Lower lobe of right lung (tissue), 2 donors: ENCODE measurements around the gene SLC25A29. TPM values are rescaled to one million over a fixed set of nuclear protein-coding genes. Genes with fewer than 3 reads are reported as not detected.

Experiments
- ATAC-seq, 2 donors: fragments of 200-7000 bp; cut with Tn5 transposase; one replicate each; pipeline ENCODE4 v1.9.1; 2020 to 2022; ENCODE audit warnings: mild to moderate bottlenecking in 2 of 2, moderate library complexity in 2 of 2
- DNase-seq: peaks from one replicate; pipeline ENCODE4 v3.0.0-alpha.2; 2020
- H3K27ac ChIP-seq: fragments of 200-600 bp; one replicate; pipeline ENCODE4 v1.8.0; 2022
- H3K27me3 ChIP-seq: fragments of 200-600 bp; one replicate; pipeline ENCODE4 v1.8.0; 2022; ENCODE audit warnings: low read depth
- H3K36me3 ChIP-seq: fragments of 200-600 bp; one replicate; pipeline ENCODE4 v1.8.0; 2022; ENCODE audit warnings: mild to moderate bottlenecking
- H3K4me1 ChIP-seq: fragments of 200-600 bp; one replicate; pipeline ENCODE4 v1.8.0; 2022
- H3K4me3 ChIP-seq: fragments of 200-600 bp; one replicate; pipeline ENCODE4 v1.8.0; 2022; ENCODE audit warnings: mild to moderate bottlenecking
- H3K9me3 ChIP-seq: fragments of 200-600 bp; one replicate; pipeline ENCODE4 v1.8.0; 2022
- intact Hi-C: fragments of 100-400 bp; cut with DNase I; formaldehyde crosslinking; loops from one replicate; pipeline ENCODE4 v1.11.0; 2022
- total RNA-seq: library from RNA; stranded (reverse); fragmentation: NEBNext Ultra II Directional; extraction: Animal tissue kit (Norgen Biotek cat#: 25700); gene quantifications from one replicate; pipeline ENCODE4 v1.2.1, GENCODE V29; 2021
- TF ChIP-seq, protein P1 (sequence below): fragments of 200-600 bp; IDR thresholded peaks from one replicate; pipeline ENCODE4 v1.8.0; 2022; ENCODE audit warnings: antibody characterized with exemption, mild to moderate bottlenecking
- donor health status: DM: no; HTN: yes; CAD: no; lungs with severe emphysema.

Gene SLC25A29
- total RNA-seq, 1 donor from 2014 or later: 76.0 TPM

DNA sequence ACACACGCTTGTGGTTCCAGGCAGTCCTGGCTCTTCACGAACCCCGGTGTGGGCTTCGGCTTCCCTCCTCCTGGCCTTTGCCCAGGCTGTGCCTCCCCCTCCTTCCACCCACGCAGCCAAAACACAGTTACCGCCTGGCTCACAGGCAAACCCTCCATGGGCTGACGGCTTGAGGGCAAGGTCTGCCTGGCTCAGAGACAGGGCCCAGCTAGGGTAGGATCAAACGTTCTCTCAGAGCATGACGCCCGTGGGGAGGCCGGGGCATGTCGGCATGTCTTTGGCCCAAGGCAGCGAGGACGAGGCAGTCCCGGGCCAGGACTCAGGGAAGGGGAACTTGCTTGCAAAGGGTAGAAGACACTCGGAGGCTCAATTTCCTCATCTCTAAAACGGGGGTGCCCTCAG lies 19.0 kb upstream of the SLC25A29 start:
- ATAC-seq (no peak), DNase-seq (no peak)
- TF ChIP-seq, protein P1, sequence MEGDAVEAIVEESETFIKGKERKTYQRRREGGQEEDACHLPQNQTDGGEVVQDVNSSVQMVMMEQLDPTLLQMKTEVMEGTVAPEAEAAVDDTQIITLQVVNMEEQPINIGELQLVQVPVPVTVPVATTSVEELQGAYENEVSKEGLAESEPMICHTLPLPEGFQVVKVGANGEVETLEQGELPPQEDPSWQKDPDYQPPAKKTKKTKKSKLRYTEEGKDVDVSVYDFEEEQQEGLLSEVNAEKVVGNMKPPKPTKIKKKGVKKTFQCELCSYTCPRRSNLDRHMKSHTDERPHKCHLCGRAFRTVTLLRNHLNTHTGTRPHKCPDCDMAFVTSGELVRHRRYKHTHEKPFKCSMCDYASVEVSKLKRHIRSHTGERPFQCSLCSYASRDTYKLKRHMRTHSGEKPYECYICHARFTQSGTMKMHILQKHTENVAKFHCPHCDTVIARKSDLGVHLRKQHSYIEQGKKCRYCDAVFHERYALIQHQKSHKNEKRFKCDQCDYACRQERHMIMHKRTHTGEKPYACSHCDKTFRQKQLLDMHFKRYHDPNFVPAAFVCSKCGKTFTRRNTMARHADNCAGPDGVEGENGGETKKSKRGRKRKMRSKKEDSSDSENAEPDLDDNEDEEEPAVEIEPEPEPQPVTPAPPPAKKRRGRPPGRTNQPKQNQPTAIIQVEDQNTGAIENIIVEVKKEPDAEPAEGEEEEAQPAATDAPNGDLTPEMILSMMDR: no peak
- H3K4me3 ChIP-seq: no peak overlapping the region
- no peaks in the 10 kb centered on the region for H3K4me1 ChIP-seq
- H3K27me3 ChIP-seq: no peaks in the 10 kb centered on the region
- H3K36me3 ChIP-seq: no peaks in the 10 kb centered on the region
- H3K9me3 ChIP-seq: no peaks in the 10 kb centered on the region
- H3K27ac ChIP-seq: no peak overlapping the region
- intact Hi-C loops: no loop called here

GRCh38 chr14:100323942-100324307 lies 17.7 kb upstream of the SLC25A29 start:
- TF ChIP-seq, protein P1: no peak
- Histone ChIP-seq H3K9me3 (no peaks in the 10 kb centered on the region), H3K27me3 (no peaks in the 10 kb centered on the region), H3K4me3 (no peak overlapping the region), H3K36me3 (no peaks in the 10 kb centered on the region), H3K4me1 (no peaks in the 10 kb centered on the region), H3K27ac (no peak overlapping the region)
- ATAC-seq: no peak
- intact Hi-C loops: no loop called here
- no peak for DNase-seq

DNA sequence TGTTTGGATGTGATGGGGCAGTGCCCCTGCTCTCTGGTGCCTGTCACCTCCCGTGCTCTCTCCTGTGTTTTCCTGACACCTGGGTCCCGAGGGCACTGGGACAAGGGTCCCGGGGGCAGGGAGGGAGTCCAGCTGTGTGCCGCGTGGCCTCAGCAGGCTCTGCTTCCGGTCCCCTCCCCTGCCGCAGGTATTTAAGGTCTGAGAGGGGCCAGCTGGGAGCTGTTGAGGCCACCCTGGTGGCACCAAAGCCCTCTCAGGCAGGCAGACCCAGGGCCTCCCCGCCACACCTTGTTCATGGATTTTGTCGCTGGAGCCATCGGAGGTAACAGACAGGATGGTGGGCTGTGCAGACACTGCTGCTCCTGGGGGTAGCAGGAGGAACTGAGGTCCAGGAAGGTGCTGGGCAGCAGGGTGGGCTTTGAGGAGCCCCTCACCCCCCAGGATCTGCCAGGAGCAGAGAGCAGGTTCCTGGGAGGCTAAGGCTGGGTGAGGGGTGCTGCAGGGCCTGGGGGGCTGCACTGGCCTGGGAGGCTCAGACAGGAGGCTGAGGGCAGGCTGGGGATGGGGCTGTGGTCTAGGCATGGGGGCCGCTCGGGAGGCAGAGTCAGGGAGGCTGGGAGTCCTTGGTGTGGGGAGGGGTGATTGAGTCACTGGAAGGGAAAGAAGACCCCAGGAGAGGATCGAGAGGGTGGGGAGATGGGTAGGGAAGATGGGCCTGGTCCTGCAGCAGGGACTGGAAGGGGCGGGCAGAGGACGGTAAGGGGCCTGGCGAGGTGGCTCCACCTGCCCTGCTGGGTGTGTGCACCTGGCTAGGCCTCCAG lies 17.1 kb upstream of the SLC25A29 start, which contains the start of gene SLC25A47:
Gene SLC25A47 (plus strand): TSS at position 219 of the 821 bp plus-strand sequence. CDS start 76 bp downstream, at position 295.
- H3K9me3 ChIP-seq: no peaks in the 10 kb centered on the region
- DNase-seq: no peak
- intact Hi-C loops: no loop called here
- H3K36me3 ChIP-seq: no peaks in the 10 kb centered on the region
- TF ChIP-seq, protein P1: no peak
- no peaks in the 10 kb centered on the region for H3K27me3 ChIP-seq
- peaks cover 4% of the 10 kb centered on the region for H3K4me1 ChIP-seq
- H3K27ac ChIP-seq: no peak within 1 kb of the TSS
- no peak within 1 kb of the TSS for H3K4me3 ChIP-seq
- ATAC-seq: no peak

DNA sequence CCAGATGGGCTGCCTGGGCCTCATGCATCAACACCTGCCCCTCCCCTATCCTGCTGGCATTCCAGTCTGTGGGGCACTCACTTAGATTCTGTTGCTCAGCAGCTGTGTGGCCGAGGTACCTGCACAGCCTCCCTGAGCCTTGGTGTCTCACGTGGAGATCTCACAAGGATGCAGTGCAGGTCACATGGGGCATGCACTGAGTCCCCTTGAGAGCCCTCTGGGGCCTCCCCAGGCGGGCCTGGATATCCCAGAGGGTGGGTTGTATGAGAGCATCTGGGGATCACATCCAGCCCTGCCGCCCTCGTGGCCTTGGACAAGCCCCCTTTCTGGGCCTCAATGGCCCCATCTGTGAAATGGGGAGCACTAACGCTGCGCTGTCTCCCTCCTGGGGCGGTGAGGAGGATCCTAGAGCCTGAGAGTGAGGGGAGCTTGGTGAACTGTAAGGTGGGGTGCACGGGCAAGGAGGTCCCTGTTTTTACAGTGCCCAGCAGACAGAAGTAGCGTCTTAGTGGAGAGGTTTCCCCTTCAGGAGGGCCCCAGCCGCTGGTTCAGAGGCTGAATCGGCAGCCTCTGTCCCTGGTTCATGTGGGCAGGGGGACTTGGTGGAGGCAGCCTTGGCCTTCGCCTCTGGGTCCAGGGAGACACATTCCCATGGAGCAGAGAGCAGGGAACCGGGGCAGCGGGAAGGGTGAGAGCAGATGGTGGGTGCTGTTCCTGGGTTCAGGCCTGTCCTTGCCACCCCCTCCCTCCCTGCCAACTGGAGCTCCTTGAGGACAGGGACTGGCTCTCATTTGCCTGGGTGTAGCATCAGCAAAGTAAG lies 16.1 kb upstream of the SLC25A29 start:
- TF ChIP-seq, protein P1: no peak
- ATAC-seq: no peak
- Histone ChIP-seq H3K27ac (no peak overlapping the region), H3K4me3 (no peak overlapping the region), H3K36me3 (no peaks in the 10 kb centered on the region), H3K4me1 (peaks cover 13% of the 10 kb centered on the region), H3K27me3 (no peaks in the 10 kb centered on the region), H3K9me3 (no peaks in the 10 kb centered on the region)
- intact Hi-C loops: no loop called here
- DNase-seq: no peak

GRCh38 chr14:100321473-100322137 lies 15.4 kb upstream of the SLC25A29 start:
- H3K4me1 ChIP-seq: peaks cover 15% of the 10 kb centered on the region
- no peak overlapping the region for H3K4me3 ChIP-seq
- H3K27ac ChIP-seq: no peak overlapping the region
- TF ChIP-seq, protein P1: no peak
- intact Hi-C loops: no loop called here
- no peak for DNase-seq
- no peaks in the 10 kb centered on the region for H3K36me3 ChIP-seq
- no peaks in the 10 kb centered on the region for H3K27me3 ChIP-seq
- ATAC-seq: no peak
- no peaks in the 10 kb centered on the region for H3K9me3 ChIP-seq
